Stimulated activated CD4-positive, alpha-beta T cell treated with anti-CD3 and anti-CD28 coated beads, Interleukin-12 subunit alpha, Interleukin-12 subunit beta, amount 100 ng/mL, for 48 hours (primary cell): Measurements from ENCODE around the gene SEMA3F.

Experiments used
- DNase-seq, 3 donors: peaks; one replicate each; pipeline ENCODE4 v3.0.0-alpha.2; 2020; ENCODE audit warnings: low read depth in 2 of 3, low spot score in 1 of 3

The SEMA3F gene

DNA sequence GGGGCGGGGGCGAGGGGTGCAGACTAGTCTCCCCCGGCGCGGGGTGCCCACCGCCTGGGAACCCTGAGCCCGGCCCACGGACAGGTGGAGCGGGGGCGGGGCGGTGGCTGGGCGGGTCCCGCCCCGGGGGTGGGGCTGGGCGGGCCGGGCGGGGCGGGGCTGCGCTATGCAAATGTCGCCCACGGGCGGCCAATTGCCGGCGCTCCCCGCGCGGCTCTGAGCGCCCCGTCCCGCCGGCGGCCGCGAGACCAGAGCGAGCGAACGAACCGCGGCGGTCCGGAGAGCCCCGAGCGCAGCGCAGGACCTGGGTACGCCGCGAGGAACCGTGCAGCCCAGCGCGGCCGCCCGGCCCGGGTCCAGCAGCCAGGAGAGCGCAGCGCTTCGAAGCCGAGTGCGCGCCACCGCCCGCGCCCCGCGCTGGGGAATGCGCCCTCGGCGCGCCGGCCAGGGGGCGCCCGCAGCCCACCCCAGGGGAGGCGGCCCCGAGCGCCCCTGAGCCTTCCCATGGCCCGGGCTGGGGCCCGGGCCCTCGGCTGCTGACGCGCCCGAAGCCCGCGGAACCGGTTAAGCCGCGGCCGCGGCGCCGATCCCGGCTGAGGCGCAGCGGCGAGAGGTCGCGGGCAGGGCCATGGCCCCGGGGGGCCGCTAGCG is at the start of gene SEMA3F:
Gene SEMA3F, plus strand, starts transcription at position 485 of the 651 bp plus-strand sequence. CDS start 4,299 bp downstream, outside the sequence.
- peak; percentile 11 to 47 (median 20) for DNase-seq

DNA sequence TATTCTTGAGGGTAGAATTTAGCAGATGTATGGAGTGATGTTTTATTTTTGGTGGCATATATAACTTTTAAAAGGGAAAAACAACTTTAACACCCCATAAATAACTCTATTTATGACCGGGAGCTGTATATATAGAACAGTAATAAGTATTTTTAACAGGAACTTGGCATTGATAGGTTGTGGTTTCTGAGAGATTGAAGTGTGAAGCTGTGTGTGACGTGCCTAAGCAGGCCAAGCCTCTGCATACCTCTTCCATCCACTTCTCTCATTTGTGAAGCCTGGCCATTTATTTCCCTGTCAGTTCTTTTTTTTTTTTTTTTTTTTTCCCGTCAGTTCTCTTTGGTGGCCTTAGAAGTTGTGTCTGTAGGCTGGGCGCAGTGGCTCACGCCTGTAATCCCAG is 43.4 kb upstream of the SEMA3F start:
- DNase-seq = no peak

DNA sequence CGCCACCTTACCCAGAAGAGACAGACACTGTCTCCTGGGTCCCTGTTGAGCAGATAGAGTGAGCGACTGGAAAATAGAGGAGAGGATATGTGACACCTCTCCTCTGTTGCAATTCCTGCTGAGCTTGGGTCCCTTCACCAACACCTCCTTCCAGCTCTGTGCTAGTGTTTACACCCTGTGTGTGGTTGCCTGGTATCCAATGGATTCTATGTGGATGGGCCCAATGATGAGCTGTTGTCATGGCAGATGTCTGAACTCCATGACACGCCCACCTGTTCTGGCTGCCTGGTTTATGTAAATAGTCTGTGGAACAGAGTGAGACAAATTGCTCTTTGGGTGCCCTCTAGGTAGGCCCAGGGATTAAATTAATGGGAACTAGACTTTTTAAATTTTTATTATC is 42.7 kb upstream of the SEMA3F start:
- DNase-seq = no peak

DNA sequence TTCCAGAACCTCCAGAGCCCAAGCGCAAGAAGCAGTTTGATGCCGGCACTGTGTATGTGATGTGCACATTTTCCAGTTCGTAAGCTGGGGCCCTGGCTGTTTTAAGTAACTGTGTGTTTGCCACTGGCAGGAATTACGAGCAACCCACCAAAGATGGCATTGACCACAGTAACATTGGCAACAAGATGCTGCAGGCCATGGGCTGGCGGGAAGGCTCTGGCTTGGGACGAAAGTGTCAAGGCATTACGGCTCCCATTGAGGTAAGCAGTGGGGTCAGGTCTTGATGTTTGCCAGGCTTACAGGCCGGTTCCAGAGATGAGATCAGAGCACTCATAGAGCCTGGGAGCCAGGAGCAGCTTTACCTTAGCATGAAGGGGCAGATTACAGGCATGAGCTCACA is 38.0 kb upstream of the SEMA3F start:
- DNase-seq = no peak

DNA sequence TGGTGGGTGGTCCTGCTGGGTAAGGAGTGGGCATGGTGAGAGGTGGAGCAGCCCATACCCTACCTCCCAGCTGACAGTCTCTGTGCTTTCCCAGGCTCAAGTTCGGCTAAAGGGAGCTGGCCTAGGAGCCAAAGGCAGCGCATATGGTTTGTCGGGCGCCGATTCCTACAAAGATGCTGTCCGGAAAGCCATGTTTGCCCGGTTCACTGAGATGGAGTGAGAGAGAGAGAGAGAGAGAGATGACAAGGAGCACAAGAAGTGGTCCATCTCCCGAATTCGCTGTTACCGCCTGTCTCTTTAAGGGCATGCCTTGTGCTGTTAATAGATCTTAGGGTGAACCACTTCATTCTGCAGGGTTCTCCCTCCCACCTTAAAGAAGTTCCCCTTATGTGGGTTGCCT is 36.9 kb upstream of the SEMA3F start:
- no peak for DNase-seq

DNA sequence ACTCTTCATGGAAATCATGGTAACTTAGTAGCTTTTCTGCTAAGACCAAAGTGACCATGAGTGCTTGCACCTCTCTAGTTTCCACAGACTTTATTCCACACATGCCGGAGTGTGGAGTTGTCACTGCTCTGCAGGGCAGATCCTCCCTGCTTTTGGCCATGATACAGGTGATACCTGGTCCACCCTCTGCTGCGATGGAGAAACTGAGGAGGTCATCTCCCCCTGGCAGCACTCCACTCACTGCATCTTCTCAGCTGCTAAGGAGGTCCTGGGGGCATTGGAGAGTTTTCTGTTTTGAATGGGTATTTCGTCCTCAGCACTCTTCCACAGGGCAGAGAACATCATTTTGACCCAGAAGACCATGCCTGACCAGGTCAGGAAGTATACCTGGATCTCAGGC is 35.3 kb upstream of the SEMA3F start:
- DNase-seq = no peak

DNA sequence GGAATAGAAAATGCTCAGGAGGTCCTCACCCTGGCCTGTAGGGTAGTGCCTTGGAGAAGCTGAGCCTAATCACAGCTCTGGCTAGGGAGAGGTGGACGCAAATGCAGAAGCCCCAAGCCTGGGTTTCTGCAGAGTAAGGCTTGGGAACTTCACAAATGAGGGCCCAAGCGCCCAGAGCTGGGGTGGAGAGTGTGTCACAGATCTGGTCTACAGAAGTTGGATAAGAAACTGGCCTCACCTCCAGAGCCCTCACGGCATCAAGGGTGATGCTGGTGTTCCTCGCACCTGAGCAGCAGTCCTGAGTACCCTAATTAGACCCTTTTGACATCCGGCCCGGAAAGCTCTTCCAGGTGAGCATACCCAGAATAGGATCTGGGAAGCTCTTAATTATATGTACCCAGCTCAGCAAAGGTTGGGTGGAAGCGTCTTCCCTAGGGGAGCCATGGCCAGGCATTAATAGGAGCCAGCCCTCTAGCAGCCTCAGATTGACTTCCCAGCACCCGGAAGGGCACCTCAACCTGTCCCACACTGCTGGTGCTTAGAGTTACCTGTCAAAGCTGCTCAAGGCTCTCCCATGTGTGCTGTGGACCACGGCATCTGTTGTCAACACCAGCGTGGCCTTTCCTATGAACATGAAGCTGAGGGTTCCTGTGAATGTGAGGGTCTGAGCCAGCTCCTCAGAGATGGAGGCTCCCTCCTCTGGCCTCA is 34.6 kb upstream of the SEMA3F start:
- DNase-seq = no peak

DNA sequence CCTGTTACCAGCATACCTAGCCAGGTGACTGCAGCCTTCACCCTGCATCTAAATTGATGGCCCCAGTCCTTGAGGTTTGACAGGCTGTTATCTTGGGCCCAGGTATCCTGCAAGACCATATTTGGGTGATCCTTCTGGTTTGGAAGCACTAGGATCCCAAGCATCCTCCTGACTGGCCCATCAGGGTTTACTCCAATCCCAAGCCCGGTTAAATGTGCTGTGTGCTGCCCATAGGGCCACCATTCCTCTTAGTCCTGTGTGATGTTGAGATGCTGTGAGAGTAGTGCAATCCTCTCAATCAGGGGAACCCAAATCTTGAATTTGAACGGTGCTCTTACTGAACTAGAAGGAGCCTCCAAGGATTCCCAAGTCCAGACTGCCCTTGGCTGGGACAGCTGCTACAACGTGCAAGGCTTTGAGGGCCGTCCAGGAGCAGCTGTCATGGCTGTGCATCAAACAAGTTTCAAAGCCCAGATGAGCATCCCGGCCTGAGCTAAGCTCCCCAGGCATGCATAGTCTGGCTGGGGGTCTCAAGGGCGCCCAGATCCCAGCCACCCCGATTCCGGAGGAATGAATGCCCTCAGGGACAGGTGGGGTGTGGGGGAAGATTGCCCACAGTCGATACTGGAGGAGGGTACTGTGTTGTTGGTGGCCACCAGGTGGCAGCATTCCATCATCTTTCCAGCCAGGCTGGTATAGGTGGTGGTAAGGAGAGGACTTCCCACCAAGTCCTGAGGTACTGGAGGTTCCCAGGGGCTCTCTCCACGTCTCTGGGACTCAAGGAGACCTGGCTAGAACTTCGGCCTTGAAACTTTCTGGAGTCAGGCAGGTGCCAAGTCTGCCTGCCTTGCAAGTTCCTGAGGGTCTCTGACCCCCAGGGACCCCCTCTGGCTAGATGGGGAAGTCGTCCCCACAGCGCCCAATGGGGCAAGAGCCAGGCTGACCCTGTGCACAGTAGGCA is 33.8 kb upstream of the SEMA3F start:
- peak; percentile 44 to 62 (median 59) for DNase-seq

DNA sequence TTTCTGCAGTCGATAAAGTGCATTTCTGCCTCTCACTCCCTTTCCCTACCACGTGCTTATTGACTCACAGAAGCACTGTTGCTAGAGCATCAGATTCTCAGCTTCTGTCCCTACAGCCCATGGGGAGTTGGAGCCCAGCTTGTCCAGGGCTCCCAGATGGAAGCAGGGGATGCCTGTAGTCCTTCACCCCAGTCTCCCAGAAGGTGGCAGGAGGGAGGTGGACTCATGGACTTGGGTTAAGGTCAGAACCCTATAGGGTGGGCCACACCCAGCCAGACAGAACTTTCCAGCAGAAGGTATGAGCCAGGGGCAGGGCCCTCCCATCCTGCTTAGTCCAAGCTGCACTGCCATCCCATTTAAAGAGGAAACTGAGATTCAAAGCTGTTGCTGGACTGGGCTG is 33.1 kb upstream of the SEMA3F start:
- DNase-seq = no peak

DNA sequence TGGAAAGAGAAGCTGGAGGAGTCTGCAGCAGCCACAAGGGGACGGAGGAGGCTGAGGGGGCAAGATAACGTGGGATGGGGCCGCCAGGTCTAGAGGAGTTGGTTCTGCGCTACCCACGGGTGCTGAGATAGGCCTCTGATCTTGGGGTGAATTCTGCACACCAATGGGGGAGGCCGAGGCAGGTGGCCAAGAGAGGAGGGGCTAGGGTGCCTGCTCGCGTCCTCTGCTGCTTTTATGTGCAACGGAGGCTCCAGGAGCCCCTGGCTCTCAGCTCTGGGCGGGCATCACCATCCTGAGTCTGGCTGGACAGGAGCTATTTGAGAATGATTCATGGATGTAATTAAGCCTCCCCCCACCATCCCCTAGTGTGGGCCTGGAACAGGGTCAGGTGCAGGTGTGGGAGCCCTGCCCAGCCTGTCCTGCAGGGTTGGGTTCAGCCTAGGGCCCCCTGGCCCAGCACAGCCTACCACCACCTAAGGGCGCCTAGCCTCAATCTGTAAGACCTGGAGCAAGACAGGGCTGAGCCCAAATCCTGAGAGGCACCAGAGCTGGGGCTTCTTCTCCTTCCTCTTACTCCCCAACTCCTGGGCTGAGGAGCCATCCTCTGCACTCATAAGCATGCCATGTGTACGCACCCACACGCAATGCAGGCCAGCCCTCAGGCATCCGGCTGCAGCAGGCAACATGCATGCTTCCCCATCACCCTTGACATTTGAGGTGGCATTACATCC is 32.3 kb upstream of the SEMA3F start:
- no peak for DNase-seq

DNA sequence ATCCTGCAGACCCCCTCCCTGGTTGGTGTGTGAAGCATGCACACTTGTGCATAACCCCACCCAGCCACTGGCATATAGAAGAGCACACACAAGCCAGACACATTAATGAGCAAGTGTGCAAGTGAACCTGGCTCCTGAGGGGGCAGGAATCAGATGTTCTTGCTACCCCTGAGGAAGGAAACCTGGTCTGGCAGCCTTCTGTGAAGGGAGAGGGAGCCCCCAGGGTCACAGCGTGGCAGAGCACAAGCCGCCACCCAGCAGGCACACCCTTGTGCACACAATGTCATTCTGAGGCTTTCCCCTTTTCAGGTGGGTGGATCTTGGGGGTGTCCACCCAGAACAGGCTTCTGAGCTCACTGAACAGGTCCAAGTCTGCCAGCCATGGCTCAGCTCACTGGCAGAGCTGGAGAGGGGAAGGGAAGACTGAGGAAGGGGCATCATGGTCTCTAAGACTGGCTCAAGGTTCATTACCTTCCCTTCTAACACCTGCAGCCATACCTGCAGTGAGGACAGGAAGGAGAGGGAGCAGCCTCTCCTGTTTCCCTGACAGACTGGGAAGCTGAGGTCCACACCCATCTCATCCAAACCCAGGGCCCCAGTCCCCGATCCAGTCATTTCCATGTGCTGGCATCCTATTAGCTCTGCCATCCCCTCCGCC is 31.6 kb upstream of the SEMA3F start:
- DNase-seq = no peak

DNA sequence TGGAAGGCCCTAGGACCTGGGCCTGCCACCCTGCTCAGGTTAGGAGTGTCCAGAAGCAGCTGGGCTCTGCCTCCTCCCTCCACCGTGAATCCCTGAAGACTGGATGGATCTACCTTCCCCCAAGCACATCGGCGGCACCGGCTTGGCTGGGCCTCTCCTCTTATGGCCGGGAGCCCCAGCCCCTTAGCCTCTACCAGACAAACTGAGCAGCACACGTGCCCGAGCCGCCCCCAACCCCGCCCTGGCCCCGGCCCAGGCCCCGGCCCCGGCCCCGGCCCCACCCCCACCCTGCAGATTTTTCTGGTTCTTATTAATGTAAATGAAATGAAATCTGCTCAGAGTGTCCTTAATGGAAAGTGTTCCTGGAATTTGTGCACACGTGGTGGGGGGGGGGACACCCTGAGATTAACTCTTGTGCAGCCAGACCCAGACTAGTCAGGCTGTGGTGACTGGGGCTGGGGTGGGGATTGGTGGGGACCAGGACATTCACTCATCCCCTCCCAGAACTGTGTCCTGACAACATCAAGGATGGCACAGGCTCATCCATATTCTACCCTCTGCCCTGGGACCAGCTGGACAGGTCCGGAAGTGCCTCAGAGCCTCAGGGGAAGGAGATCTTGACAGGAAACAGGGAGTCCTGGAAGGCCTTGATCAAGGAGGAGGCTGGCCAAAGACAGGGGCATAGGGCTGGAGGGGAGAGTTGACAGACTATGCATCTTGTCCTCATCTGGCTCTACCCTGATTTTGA is 30.9 kb upstream of the SEMA3F start:
- no peak for DNase-seq

DNA sequence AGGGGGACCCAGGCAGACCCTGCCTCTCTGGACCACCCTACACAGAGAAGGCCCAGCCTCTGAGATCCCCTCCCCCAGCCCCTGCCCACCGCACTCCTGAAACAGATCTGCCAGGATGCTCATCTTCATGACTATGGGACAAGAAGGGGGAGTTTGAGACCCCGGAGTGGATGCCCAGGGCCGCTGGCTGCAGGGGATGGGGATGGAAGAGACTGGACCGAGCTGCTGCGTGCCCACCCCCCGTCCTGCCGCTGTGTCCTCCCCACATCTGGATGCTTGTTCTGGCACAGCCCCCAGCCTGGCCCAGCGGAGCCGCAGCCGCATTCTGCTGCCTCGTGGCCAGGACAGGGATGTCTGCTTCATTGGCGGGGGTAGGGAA is 30.3 kb upstream of the SEMA3F start:
- no peak for DNase-seq

DNA sequence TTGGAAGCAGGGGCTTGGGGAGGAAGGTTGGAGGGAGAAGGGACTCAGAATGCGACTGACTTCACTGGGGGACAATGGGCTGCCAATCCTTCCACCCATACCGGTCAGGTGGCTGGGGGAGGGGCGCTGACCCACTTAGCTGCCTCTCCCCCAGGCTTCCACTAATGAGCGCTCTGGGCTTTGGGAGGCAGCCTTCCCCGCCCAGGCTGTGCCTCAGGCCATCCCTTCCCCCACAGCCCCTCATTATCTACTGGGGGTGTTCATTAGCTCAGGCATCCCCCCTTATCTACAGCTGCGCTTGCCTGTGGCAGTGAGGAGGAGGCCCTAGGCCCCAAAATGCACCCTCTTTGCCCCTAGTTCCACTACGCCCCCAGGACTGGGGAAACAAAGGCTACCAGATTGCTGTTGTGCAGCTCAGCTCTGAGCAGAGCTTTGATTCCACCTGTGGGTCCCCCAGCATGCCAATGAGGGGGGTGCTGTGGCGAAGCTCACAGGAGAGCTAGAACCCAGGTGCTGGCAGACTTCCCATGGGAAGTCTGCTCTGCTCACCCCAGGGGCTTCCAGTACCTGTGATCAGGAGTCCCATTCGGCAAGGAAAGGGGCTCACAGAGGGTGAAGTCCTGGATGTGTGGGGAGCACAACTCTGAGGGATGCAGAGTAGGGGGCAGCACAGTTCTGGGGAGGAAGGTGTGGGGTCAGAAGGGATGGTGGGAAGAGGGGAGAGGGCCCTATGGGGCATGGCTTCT is 29.4 kb upstream of the SEMA3F start:
- no peak for DNase-seq

DNA sequence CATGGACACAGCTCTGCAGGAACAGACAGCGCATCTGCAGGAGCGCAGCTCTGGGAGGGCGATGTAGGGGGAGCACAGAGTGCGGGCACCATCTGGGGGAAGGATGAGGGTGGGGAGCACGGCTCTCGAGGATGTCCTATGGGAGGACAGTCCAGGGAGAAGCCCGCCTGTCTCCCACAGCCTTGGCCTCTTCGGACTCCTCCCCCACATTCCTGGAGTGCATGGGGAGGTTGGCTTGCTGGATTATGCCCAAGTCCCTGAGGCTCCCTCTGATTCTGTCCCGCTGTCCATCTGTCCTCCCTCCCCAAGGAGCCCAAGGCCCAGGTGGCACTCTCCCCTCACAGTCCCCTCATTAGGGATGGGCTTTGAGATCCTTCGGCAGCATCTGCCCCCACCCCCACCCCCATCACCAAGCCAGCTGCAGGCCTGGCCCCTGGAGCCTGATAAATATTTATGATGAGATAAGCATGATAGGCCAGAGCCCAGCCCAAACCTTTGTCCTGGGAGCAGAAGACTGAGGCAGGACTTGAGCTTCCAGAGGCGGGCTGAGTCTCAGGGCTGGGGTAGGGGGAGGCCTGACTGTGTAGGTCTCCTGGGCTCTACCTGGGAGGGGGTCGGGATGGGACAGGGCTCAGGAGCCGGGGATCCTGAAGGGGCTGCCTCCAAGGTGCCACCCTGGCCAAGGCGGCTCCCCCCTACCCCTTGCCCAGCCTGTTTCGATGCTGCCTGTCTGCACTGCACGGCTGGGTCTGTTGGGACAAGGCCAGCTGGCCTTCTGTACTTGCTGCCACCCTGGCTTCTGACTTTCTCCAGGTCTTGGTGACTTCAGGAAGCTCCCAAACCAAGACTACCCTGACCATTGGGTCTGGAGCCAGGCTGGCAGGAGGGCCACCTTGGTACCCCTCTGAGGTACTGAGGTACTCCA is 28.6 kb upstream of the SEMA3F start:
- DNase-seq = no peak

DNA sequence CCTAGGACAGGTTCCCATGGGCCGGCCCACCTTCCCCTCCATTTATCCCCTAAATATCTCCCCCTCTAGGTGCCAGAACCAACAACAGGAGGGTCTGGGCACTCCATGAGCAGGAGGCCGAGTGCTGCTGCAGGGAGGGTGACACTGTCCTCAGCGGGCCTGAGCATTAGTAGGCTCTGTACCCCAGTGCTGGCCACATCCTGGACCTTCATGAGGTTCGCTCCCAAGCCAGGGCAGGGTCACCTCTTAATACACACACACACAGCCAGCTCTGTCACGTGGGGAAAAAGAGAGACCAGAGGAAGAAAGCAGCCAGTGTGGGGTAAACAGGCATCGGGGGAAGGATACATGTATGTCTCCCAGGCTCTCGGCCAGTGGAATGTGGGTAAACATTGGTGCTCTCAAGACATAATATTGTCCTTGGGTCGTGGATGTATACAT is 27.9 kb upstream of the SEMA3F start:
- no peak for DNase-seq

DNA sequence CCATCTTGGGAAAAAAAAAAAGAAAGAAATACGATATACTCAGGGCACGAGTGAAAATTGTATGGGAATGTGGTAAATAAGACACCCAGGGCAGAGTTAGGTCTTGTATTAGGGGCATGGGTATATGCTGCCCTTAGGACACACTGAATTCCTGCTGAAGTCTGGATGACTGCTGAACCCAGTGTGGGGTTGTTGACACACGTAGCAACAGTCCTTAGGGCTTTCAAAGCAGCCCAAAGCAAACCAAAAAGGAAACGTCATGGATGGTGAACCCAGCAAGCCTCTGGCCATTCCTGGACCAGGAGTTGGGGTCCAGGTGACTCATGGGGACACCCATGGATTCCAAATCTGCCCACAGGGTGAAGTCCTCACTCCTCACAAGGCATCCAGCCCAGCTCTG is 27.1 kb upstream of the SEMA3F start:
- DNase-seq = no peak

DNA sequence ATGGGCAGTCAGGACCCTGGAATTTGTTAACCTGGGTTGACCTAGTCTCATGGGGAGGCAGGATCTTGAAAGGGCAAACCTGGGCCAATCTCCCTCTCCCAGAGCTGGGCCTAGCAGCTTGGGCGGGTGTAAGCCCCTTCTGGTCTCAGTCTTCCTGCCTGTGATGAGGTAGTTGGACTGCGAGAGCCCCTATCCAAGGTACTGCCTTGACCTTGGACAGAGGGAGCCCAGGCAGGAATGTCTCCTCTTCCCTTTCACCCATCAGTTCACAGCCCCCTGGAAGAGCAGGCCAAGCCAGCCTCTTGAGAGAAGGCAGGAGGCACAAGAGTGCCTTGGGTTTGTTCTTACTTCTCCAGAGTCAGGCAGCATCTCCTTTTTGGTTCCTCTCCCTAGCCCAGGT is 24.7 kb upstream of the SEMA3F start:
- no peak for DNase-seq
